Uterus (tissue), 2 donors: ENCODE results near the gene ZC4H2.

Source experiments
- POLR2A ChIP-seq, 2 donors: fragments of 450-650 bp; IDR thresholded peaks; one replicate each; pipeline ENCODE4 v1.6.1; 2016; ENCODE audit warnings: antibody characterized with exemption in 2 of 2, mild to moderate bottlenecking in 1 of 2, moderate library complexity in 1 of 2
- TF ChIP-seq, protein P1 (sequence below), 4 experiments: fragments of 200-600 bp in 2 of 4; fragments of 450-650 bp in 2 of 4; sonication (generic) in 2 of 4; IDR thresholded peaks; one replicate each; pipeline ENCODE4 v1.5.1; 2016 to 2019; ENCODE audit warnings: antibody characterized with exemption in 4 of 4, mild to moderate bottlenecking in 2 of 4, moderate library complexity in 1 of 4

DNA sequence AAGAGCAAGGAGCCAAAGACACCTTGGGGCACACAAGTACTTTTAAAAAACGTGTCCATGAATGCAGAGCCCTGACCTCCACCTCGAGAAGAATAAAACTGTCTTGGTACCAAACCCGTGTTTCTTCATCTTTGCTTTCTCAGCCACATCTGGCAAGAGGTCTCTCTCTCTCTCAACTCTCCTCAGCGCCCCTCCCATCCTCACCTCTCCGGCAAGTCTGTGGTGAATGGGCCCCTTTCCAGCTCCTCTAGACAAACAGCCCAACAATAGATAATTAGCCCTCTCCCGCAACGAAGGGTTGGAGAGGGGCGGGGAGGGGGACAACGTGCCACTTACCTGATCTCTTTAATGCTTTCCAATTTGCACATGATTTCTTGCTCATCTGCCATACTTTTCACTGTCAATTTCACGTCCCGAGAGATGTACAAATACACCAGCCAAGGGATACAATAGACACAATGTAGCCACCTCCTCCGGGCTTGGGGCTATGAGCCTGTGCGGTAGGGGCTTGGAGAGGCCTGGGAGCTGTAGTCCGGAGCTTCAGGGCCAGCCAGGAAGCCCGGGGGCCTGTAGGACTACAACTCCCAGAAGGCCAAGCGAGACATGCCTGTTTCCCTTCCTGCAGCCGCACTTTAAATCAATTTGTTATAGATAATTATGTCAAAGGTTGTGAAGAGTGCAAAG is at the start of gene ZC4H2:
- TF ChIP-seq POLR2A (IDR thresholded peaks at IDR 0.05), result no peak
- TF ChIP-seq, protein P1, sequence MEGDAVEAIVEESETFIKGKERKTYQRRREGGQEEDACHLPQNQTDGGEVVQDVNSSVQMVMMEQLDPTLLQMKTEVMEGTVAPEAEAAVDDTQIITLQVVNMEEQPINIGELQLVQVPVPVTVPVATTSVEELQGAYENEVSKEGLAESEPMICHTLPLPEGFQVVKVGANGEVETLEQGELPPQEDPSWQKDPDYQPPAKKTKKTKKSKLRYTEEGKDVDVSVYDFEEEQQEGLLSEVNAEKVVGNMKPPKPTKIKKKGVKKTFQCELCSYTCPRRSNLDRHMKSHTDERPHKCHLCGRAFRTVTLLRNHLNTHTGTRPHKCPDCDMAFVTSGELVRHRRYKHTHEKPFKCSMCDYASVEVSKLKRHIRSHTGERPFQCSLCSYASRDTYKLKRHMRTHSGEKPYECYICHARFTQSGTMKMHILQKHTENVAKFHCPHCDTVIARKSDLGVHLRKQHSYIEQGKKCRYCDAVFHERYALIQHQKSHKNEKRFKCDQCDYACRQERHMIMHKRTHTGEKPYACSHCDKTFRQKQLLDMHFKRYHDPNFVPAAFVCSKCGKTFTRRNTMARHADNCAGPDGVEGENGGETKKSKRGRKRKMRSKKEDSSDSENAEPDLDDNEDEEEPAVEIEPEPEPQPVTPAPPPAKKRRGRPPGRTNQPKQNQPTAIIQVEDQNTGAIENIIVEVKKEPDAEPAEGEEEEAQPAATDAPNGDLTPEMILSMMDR (IDR thresholded peaks at IDR 0.05), result no peak
